Immature natural killer cell (primary cell): ENCODE measurements around the gene LRRC58. TPM values are rescaled to one million over a fixed set of nuclear protein-coding genes. Genes with fewer than 3 reads are reported as not detected.

Experiments used
- DNase-seq, 3 donors: peaks; one replicate each; pipeline ENCODE4 v3.0.0; 2022; ENCODE audit warnings: mixed read lengths in 1 of 3
- H3K27ac Mint-ChIP-seq, 6 donors: one replicate each; pipeline ENCODE4 v1.8.0; 2020; ENCODE audit warnings: mixed read lengths in 6 of 6, mild to moderate bottlenecking in 5 of 6, inconsistent platforms in 4 of 6, moderate library complexity in 3 of 6
- H3K27me3 Mint-ChIP-seq, 3 donors: one replicate each; pipeline ENCODE4 v1.8.0; 2020 to 2021; ENCODE audit warnings: low read depth in 3 of 3, mild to moderate bottlenecking in 3 of 3, mixed read lengths in 3 of 3, moderate library complexity in 3 of 3, inconsistent platforms in 1 of 3
- H3K36me3 Mint-ChIP-seq, 3 donors: one replicate each; pipeline ENCODE4 v1.8.0; 2020; ENCODE audit warnings: mixed read lengths in 3 of 3, inconsistent platforms in 2 of 3, mild to moderate bottlenecking in 2 of 3
- H3K4me1 Mint-ChIP-seq, 2 donors: one replicate each; pipeline ENCODE4 v1.8.0; 2020; ENCODE audit warnings: inconsistent platforms in 2 of 2, mild to moderate bottlenecking in 2 of 2, mixed read lengths in 2 of 2, moderate library complexity in 1 of 2
- H3K4me3 Mint-ChIP-seq, 5 donors: one replicate each; pipeline ENCODE4 v1.8.0; 2020; ENCODE audit warnings: mild to moderate bottlenecking in 5 of 5, mixed read lengths in 5 of 5, inconsistent platforms in 3 of 5, moderate library complexity in 3 of 5
- H3K9me3 Mint-ChIP-seq, 6 donors: one replicate each; pipeline ENCODE4 v1.8.0; 2020; ENCODE audit warnings: mild to moderate bottlenecking in 6 of 6, mixed read lengths in 6 of 6, inconsistent platforms in 4 of 6, moderate library complexity in 3 of 6
- polyA plus RNA-seq, 3 donors: library from polyadenylated mRNA; unstranded; fragments of 300-500 nt; fragmentation: Illumina TruSeq; gene quantifications; one replicate each; pipeline ENCODE4 v1.2.3, GENCODE V29; 2021

Gene LRRC58
- polyA plus RNA-seq, 3 donors from 2014 or later: 5.0 to 9.6 (median 6.8) TPM

- peaks cover 2 to 8% (median 6%) of the 10 kb centered on the region in 3 donors for H3K27me3 Mint-ChIP-seq
- H3K4me1 Mint-ChIP-seq: peaks cover 0 to 2% of the 10 kb centered on the region in 2 donors
- H3K4me3 Mint-ChIP-seq: no peak overlapping the region
- no peak overlapping the region for H3K27ac Mint-ChIP-seq
- H3K36me3 Mint-ChIP-seq: no peaks in the 10 kb centered on the region
- peaks cover 0 to 2% (median 0%) of the 10 kb centered on the region in 6 donors for H3K9me3 Mint-ChIP-seq
- DNase-seq: no peak
These were observed 67.9 kb downstream of the LRRC58 start for GRCh38 chr3:120281261-120281660.

GRCh38 chr3:120280566-120280965 lies 68.6 kb downstream of the LRRC58 start:
- Mint-ChIP-seq H3K36me3 (no peaks in the 10 kb centered on the region), H3K9me3 (peaks cover 0 to 2% (median 0%) of the 10 kb centered on the region in 6 donors), H3K27me3 (peaks cover 2 to 10% (median 5%) of the 10 kb centered on the region in 3 donors), H3K4me1 (peaks cover 0 to under 1% of the 10 kb centered on the region in 2 donors), H3K4me3 (no peak overlapping the region), H3K27ac (no peak overlapping the region)
- no peak for DNase-seq

- Mint-ChIP-seq H3K4me3 (no peak overlapping the region), H3K27me3 (peaks cover 2 to 8% (median 5%) of the 10 kb centered on the region in 3 donors), H3K4me1 (no peaks in the 10 kb centered on the region), H3K9me3 (peaks cover 0 to 2% (median 0%) of the 10 kb centered on the region in 6 donors), H3K36me3 (no peaks in the 10 kb centered on the region), H3K27ac (no peak overlapping the region)
- no peak for DNase-seq
These were observed 69.1 kb downstream of the LRRC58 start for GRCh38 chr3:120280026-120280425.

GRCh38 chr3:120276767-120277166 lies 72.4 kb downstream of the LRRC58 start:
- no peaks in the 10 kb centered on the region for H3K4me1 Mint-ChIP-seq
- no peaks in the 10 kb centered on the region for H3K36me3 Mint-ChIP-seq
- no peak overlapping the region for H3K4me3 Mint-ChIP-seq

GRCh38 chr3:120275618-120276017 lies 73.5 kb downstream of the LRRC58 start:
- H3K27me3 Mint-ChIP-seq: peaks cover 0 to 12% (median 5%) of the 10 kb centered on the region in 3 donors
- DNase-seq: no peak

More at GRCh38 chr3:120276767-120277166, 72.4 kb downstream of the LRRC58 start:
- Mint-ChIP-seq H3K27ac (no peak overlapping the region), H3K27me3 (peaks cover 0 to 15% (median 5%) of the 10 kb centered on the region in 3 donors), H3K9me3 (peaks cover 0 to 2% (median 0%) of the 10 kb centered on the region in 6 donors)
- no peak for DNase-seq

GRCh38 chr3:120274739-120275167 lies 74.4 kb downstream of the LRRC58 start:
- H3K9me3 Mint-ChIP-seq: peaks cover 0 to 2% (median 0%) of the 10 kb centered on the region in 6 donors
- no peaks in the 10 kb centered on the region for H3K36me3 Mint-ChIP-seq
- no peaks in the 10 kb centered on the region for H3K4me1 Mint-ChIP-seq
- H3K27me3 Mint-ChIP-seq: peaks cover 4 to 9% (median 5%) of the 10 kb centered on the region in 3 donors
- no peak for DNase-seq
- no peak overlapping the region for H3K27ac Mint-ChIP-seq
- no peak overlapping the region for H3K4me3 Mint-ChIP-seq

More at GRCh38 chr3:120275618-120276017, 73.5 kb downstream of the LRRC58 start:
- no peaks in the 10 kb centered on the region for H3K4me1 Mint-ChIP-seq
- H3K4me3 Mint-ChIP-seq: no peak overlapping the region
- no peak overlapping the region for H3K27ac Mint-ChIP-seq
- H3K36me3 Mint-ChIP-seq: no peaks in the 10 kb centered on the region
- peaks cover 0 to 2% (median 0%) of the 10 kb centered on the region in 6 donors for H3K9me3 Mint-ChIP-seq

Other genes starting within 250 kb of the LRRC58 start
- not detected for gene GPR156, start 64.1 kb downstream of the LRRC58 start, polyA plus RNA-seq
- 1 to 10 TPM in 1 of 3 donors, not detected in 2; 1.7 TPM for gene FSTL1, start 101.6 kb upstream of the LRRC58 start, polyA plus RNA-seq
- 100 to 1,000 TPM; 202 to 231 (median 217) TPM for gene NDUFB4, start 247.0 kb upstream of the LRRC58 start, polyA plus RNA-seq